ENCODE results near the gene FMO1. TPM values are rescaled to one million over a fixed set of nuclear protein-coding genes. Genes with fewer than 3 reads are reported as not detected.

FMO1 gene
- total RNA-seq, 6 donors from 2014 or later = 0.67 to 1.3 (median 0.83) TPM; not detected in 3

DNA sequence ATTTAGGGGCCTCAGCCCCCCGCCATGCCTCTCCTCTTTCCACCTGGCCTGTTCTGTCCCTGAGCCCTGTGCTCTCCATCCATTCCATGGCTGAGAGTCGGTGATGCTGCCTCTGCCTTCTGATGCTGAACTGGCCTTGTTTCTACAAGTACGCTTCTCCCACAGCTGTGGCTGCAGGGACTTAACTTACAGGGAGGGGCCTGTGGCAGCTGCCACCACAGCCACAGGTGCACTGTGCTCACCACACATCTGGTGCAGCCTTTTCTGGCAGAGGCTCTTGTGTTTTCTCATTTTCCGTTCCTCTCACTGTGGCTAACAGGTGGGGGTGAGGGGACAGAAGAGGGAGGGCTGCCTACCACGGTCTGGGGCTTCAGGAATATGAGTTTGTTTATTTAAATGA lies 4.2 kb downstream of the FMO1 start:
- Histone ChIP-seq H3K9me3 (no peaks in the 10 kb centered on the region), H3K36me3 (no peaks in the 10 kb centered on the region), H3K27me3 (no peaks in the 10 kb centered on the region), H3K4me1 (peaks cover 0 to 10% (median 5%) of the 10 kb centered on the region in 4 donors), H3K27ac (no peak overlapping the region), H3K4me3 (no peak overlapping the region)
- DNase-seq (no peak), ATAC-seq (ENCODE audit: low FRiP score in 2 of 2) (no peak)
- TF ChIP-seq POLR2A (IDR thresholded peaks at IDR 0.05) (no peak), EP300 (IDR thresholded peaks at IDR 0.05) (no peak), POLR2AphosphoS5 (IDR thresholded peaks at IDR 0.05) (no peak)
- TF ChIP-seq, protein P1, sequence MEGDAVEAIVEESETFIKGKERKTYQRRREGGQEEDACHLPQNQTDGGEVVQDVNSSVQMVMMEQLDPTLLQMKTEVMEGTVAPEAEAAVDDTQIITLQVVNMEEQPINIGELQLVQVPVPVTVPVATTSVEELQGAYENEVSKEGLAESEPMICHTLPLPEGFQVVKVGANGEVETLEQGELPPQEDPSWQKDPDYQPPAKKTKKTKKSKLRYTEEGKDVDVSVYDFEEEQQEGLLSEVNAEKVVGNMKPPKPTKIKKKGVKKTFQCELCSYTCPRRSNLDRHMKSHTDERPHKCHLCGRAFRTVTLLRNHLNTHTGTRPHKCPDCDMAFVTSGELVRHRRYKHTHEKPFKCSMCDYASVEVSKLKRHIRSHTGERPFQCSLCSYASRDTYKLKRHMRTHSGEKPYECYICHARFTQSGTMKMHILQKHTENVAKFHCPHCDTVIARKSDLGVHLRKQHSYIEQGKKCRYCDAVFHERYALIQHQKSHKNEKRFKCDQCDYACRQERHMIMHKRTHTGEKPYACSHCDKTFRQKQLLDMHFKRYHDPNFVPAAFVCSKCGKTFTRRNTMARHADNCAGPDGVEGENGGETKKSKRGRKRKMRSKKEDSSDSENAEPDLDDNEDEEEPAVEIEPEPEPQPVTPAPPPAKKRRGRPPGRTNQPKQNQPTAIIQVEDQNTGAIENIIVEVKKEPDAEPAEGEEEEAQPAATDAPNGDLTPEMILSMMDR (IDR thresholded peaks at IDR 0.05) = no peak
- WGBS, 2 donors = 69 to 75% methylated on average over 5 of the region's 5 CpGs

DNA sequence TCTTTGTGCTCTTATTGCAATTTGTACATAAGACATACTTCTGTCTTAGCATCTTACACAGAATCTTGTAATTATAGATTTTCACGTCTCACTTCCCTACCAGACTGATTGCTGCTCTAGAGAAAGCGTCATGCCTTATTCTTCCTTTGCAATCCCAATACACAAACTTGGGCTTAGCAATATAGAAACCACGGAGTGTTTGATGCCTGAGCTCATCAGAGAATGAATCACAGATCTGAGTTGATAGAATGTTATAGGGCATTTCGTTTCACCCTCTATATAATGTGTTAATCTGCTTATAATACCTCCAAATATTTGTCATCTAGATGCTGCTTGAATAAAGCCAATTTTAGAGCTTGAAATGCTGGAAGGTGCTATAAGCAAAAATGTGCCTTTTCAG lies 6.6 kb downstream of the FMO1 start:
- no peak for TF ChIP-seq EP300 (IDR thresholded peaks at IDR 0.05)
- no peak for TF ChIP-seq POLR2A (IDR thresholded peaks at IDR 0.05)
- TF ChIP-seq, protein P1 (IDR thresholded peaks at IDR 0.05) = no peak
- no peak for TF ChIP-seq POLR2AphosphoS5 (IDR thresholded peaks at IDR 0.05)
- WGBS, 2 donors = 80 to 81% methylated on average over 4 of the region's 4 CpGs
- ATAC-seq (ENCODE audit: low FRiP score in 2 of 2) = no peak

DNA sequence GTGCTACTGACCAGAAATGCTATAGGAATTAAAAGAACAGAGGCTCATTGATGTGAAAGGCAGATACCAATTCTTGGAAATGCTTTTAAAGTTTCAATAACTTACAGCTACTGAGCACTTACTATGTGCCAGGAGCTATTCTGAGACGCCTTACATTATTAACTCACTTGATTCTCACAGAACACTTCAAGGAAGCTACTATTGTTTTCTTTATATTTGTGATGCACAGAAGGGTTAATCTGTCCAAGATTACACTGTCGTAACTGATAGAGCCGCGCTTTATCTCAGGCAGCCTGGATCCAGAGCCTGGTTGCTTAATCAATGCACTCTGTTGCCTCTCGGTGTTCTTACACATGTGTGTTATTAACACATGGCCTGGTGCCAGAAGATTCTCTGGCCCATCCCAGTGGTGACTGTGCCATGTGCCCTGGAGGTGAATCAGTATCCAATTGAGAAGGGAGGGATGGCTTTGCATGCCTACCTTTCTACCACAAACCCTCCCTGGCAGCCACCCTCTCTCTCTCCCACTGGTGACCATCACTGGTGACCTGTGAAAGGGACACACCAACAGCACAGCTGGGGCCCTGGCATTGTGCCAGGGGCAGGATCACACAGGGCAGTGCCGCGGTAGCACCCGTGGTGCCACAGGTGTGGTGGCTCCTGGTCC lies 8.8 kb downstream of the FMO1 start:
- Histone ChIP-seq H3K27ac (no peak overlapping the region), H3K27me3 (no peaks in the 10 kb centered on the region), H3K4me1 (no peaks in the 10 kb centered on the region), H3K4me3 (no peak overlapping the region), H3K36me3 (no peaks in the 10 kb centered on the region), H3K9me3 (no peaks in the 10 kb centered on the region)
- 48 to 72% methylated on average over 6 to 8 of the region's 8 CpGs for WGBS, 2 donors
- TF ChIP-seq EP300 (IDR thresholded peaks at IDR 0.05) = no peak
- TF ChIP-seq POLR2A (IDR thresholded peaks at IDR 0.05) = no peak
- TF ChIP-seq, protein P1 (IDR thresholded peaks at IDR 0.05) = no peak
- TF ChIP-seq POLR2AphosphoS5 (IDR thresholded peaks at IDR 0.05) = no peak
- ATAC-seq (ENCODE audit: low FRiP score in 2 of 2) (peak in 1 of 2 donors; percentile 50), DNase-seq (peak in 1 of 2 donors; percentile 49)

More for the DNA sequence above, 6.6 kb downstream of the FMO1 start:
- H3K4me1 ChIP-seq = peaks cover 0 to 10% (median 5%) of the 10 kb centered on the region in 4 donors
- H3K36me3 ChIP-seq = no peaks in the 10 kb centered on the region
- no peak overlapping the region for H3K4me3 ChIP-seq
- no peaks in the 10 kb centered on the region for H3K27me3 ChIP-seq
- no peaks in the 10 kb centered on the region for H3K9me3 ChIP-seq
- H3K27ac ChIP-seq = no peak overlapping the region
- no peak for DNase-seq

DNA sequence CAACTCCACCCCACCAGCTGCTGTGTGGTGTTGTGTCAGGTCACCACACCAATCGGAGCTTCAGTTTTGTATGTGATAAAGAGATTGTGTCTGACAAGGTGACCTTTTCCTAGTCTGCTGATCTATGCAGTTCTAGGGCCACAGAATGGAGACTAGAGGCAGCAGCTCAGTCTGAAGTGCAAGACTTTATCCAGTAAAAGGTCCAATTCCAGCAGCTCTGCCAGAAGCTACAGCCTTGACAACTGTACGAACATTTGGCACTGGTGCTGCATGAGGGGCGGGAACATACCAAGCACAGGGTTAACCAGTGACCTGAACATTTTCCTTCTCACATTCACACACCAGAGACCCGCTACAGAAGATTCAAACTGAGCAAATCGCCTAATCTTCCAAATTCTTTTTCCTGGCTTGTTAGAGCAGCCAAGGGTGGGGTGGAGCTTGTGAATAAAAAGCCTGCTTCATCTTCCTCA lies 9.3 kb downstream of the FMO1 start:
- Histone ChIP-seq H3K4me3 (no peak overlapping the region), H3K27me3 (no peaks in the 10 kb centered on the region), H3K27ac (no peak overlapping the region), H3K4me1 (no peaks in the 10 kb centered on the region), H3K9me3 (no peaks in the 10 kb centered on the region), H3K36me3 (no peaks in the 10 kb centered on the region)
- WGBS, 2 donors = 68 to 81% methylated on average over 5 of the region's 5 CpGs
- no peak for DNase-seq
- ATAC-seq (ENCODE audit: low FRiP score in 2 of 2) = peak in 1 of 2 donors; percentile 31
- TF ChIP-seq, protein P1 (IDR thresholded peaks at IDR 0.05) = no peak
- TF ChIP-seq POLR2AphosphoS5 (IDR thresholded peaks at IDR 0.05) (no peak), EP300 (IDR thresholded peaks at IDR 0.05) (no peak), POLR2A (IDR thresholded peaks at IDR 0.05) (no peak)

DNA sequence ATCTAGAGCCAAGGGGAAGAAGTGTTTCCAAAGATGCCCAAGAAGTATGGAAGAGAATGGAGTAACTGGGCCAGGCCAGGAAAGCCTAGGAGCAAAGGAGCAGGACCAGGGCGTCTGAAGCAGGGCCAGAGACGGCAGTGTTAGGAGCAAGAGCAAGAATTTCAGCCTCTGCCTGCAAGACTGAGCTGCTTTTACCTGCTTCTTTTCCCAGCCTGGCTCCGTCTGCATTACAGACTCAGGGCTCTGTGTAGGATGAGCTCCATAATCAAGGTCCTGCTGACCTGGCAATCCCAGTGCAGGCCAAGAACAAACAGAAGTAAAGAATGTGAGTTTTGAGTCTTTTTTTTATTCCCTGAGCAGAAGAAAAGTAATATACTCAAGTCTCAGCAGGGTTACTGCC lies 10.1 kb downstream of the FMO1 start:
- Histone ChIP-seq H3K9me3 (no peaks in the 10 kb centered on the region), H3K4me1 (no peaks in the 10 kb centered on the region), H3K36me3 (no peaks in the 10 kb centered on the region), H3K4me3 (no peak overlapping the region), H3K27me3 (no peaks in the 10 kb centered on the region), H3K27ac (no peak overlapping the region)
- TF ChIP-seq POLR2AphosphoS5 (IDR thresholded peaks at IDR 0.05) (no peak), EP300 (IDR thresholded peaks at IDR 0.05) (no peak), POLR2A (IDR thresholded peaks at IDR 0.05) (no peak)
- TF ChIP-seq, protein P1 (IDR thresholded peaks at IDR 0.05) = no peak
- DNase-seq = no peak
- WGBS, 2 donors = 70 to 73% methylated on average over 3 of the region's 3 CpGs
- no peak for ATAC-seq (ENCODE audit: low FRiP score in 2 of 2)

Data from upper lobe of left lung (tissue), 6 donors.